ENCODE data around the gene CFAP97D1.

- TF ChIP-seq CTCF (IDR thresholded peaks at IDR 0.05; ENCODE audit: borderline replicate concordance, extremely low read depth, low read length, poor library complexity, severe bottlenecking): no peak
- no peak for TF ChIP-seq EZH2 (IDR thresholded peaks at IDR 0.05; ENCODE audit: borderline replicate concordance, low read depth, low read length, severe bottlenecking)
Measured at GRCh38 chr17:43756201-43756600, 24.0 kb upstream of the CFAP97D1 start.

Data from DND-41 (cell line).